K562 (cell line): ENCODE measurements around the gene SMURF1. TPM values are rescaled to one million over a fixed set of nuclear protein-coding genes. Genes with fewer than 3 reads are reported as not detected.

ENCODE experiments used
- ATAC-seq: fragments of 200-7000 bp; cut with Tn5 transposase; 3 replicates; pipeline ENCODE4 v1.9.1; 2020; ENCODE audit warnings: moderate library complexity
- BruUV-seq: library from RNA; stranded (reverse); fragments of 400-500 nt; replicated peaks from 2 replicates; lab custom pipeline; 2021; lab: Mats Ljungman, UMichigan
- CTCF ChIA-PET: fragments of 300-600 bp; formaldehyde crosslinking; extraction: SDS; loops from one replicate; lab custom pipeline; 2021; ENCODE audit warnings: low intra/inter-chr PET ratio; lab: Yijun Ruan, JAX
- POLR2A ChIA-PET: fragments of 300-600, 350-650 bp; sonication (Branson Sonifier 250); formaldehyde crosslinking; extraction: SDS; loops from one replicate; lab custom pipeline; 2021; ENCODE audit warnings: antibody characterized with exemption, inconsistent platforms; lab: Yijun Ruan, JAX
- DNase-seq, 4 experiments: peaks; one replicate each; pipeline versions ENCODE4 v3.0.0 to v3.0.0-alpha.2; 2011 to 2018; ENCODE audit warnings: low spot score in 3 of 4, mixed read lengths in 3 of 4; ENCODE audit errors: extremely low read depth in 1 of 4
- FAIRE-seq: peaks from 2 replicates; lab custom pipeline; 2011; peaks lifted over from hg19 to GRCh38; lab: Jason Lieb, UNC
- H2AFZ ChIP-seq: 2 replicates; pipeline ENCODE4 v1.6.0; 2011; ENCODE audit warnings: low read depth, low read length, control low read depth, inconsistent platforms
- H3K27ac ChIP-seq: fragments of 200-600 bp; 3 replicates; pipeline ENCODE4 v1.8.0; 2011; ENCODE audit warnings: low read depth, mild to moderate bottlenecking, control low read depth, inconsistent platforms, low read length, moderate library complexity, mixed read lengths; ENCODE audit errors: extremely low read depth
- H3K27me3 ChIP-seq, 2 experiments: fragments of 300-600 bp in 1 of 2; 2 replicates in 1 of 2; 3 replicates in 1 of 2; pipeline versions ENCODE4 v1.6.0 to v1.8.0; 2011; ENCODE audit warnings: inconsistent platforms in 2 of 2, low read length in 2 of 2, mild to moderate bottlenecking in 1 of 2, mixed read lengths in 1 of 2, moderate library complexity in 1 of 2; ENCODE audit not compliant: control insufficient read depth in 2 of 2, insufficient read depth in 2 of 2
- H3K36me3 ChIP-seq: fragments of 300-600 bp; 3 replicates; pipeline ENCODE4 v1.8.0; 2011; ENCODE audit warnings: mild to moderate bottlenecking, low read length, inconsistent platforms; ENCODE audit not compliant: control insufficient read depth, insufficient read depth
- H3K4me1 ChIP-seq, 2 experiments: fragments of 200-600 bp in 1 of 2; replicated peaks in 1 of 2; 2 replicates in 1 of 2; 3 replicates in 1 of 2; pipeline versions ENCODE4 v1.5.1 to v1.8.0; 2011; ENCODE audit warnings: inconsistent platforms in 2 of 2, low read length in 2 of 2, mild to moderate bottlenecking in 1 of 2, mixed read lengths in 1 of 2, moderate library complexity in 1 of 2; ENCODE audit not compliant: control insufficient read depth in 2 of 2, insufficient read depth in 2 of 2
- H3K4me2 ChIP-seq: 2 replicates; pipeline ENCODE4 v1.6.1; 2011; ENCODE audit warnings: low read length, control low read depth, inconsistent platforms, mixed read lengths; ENCODE audit not compliant: insufficient read depth
- H3K4me3 ChIP-seq: fragments of 200-600 bp; sonication (generic), shearing (Covaris generic); 2 replicates; pipeline ENCODE4 v1.5.1; 2016; ENCODE audit warnings: control low read depth, inconsistent platforms
- H3K79me2 ChIP-seq: fragments of 200-600 bp; 3 replicates; pipeline ENCODE4 v1.8.0; 2011; ENCODE audit warnings: low read length, inconsistent platforms; ENCODE audit not compliant: control insufficient read depth, insufficient read depth
- H3K9ac ChIP-seq, 2 experiments: 2 replicates each; pipeline versions ENCODE4 v1.6.0 to v1.6.1; 2011; ENCODE audit warnings: low read depth in 2 of 2, low read length in 2 of 2, control low read depth in 1 of 2, inconsistent platforms in 1 of 2, mild to moderate bottlenecking in 1 of 2, mixed read lengths in 1 of 2; ENCODE audit not compliant: insufficient read depth in 1 of 2
- H3K9me1 ChIP-seq: one replicate; pipeline ENCODE4 v1.6.0; 2011; ENCODE audit warnings: inconsistent platforms, mild to moderate bottlenecking, low read length, moderate library complexity; ENCODE audit not compliant: control insufficient read depth, insufficient read depth
- H3K9me3 ChIP-seq: replicated peaks from 2 replicates; pipeline ENCODE4 v1.5.1; 2011; ENCODE audit warnings: low read depth, low read length, inconsistent platforms; ENCODE audit not compliant: control insufficient read depth, insufficient read depth
- H4K20me1 ChIP-seq: replicated peaks from 2 replicates; pipeline ENCODE4 v1.6.1; 2011; ENCODE audit warnings: low read length, inconsistent platforms, mixed read lengths; ENCODE audit not compliant: control insufficient read depth, insufficient read depth
- CCNT2 ChIP-seq: IDR thresholded peaks from 2 replicates; pipeline ENCODE4 v1.6.1; 2011; ENCODE audit warnings: borderline replicate concordance, low read depth, mild to moderate bottlenecking, moderate library complexity, mixed read lengths, low read length; ENCODE audit not compliant: insufficient read length; ENCODE audit errors: extremely low read depth
- FOXK1 ChIP-seq: sonication (generic); formaldehyde crosslinking; IDR thresholded peaks from 2 replicates; pipeline ENCODE4 v1.8.0; 2022; ENCODE audit warnings: missing genetic modification reagents, mild to moderate bottlenecking, borderline replicate concordance
- KDM1A ChIP-seq, 2 experiments: fragments of 450-650 bp; IDR thresholded peaks; 2 replicates each; pipeline ENCODE4 v1.6.1; 2016; ENCODE audit warnings: mild to moderate bottlenecking in 2 of 2
- NFE2 ChIP-seq: IDR thresholded peaks from 2 replicates; pipeline ENCODE4 v1.6.1; 2014; ENCODE audit warnings: antibody characterized with exemption, low read depth
- OTX1 ChIP-seq: fragments of 450-650 bp; formaldehyde crosslinking; IDR thresholded peaks from 2 replicates; pipeline ENCODE4 v1.4.0; 2022; ENCODE audit warnings: mild to moderate bottlenecking
- RBM14 ChIP-seq: fragments of 200-400 bp; formaldehyde crosslinking; IDR thresholded peaks from 2 replicates; pipeline ENCODE4 v1.6.1; 2018; ENCODE audit warnings: low read depth, mild to moderate bottlenecking, low read length, moderate library complexity, borderline replicate concordance; ENCODE audit not compliant: insufficient read depth
- STAG1 ChIP-seq: sonication (generic); formaldehyde crosslinking; IDR thresholded peaks from 2 replicates; pipeline ENCODE4 v1.5.0; 2020; ENCODE audit warnings: missing genetic modification reagents, borderline replicate concordance
- TEAD1 ChIP-seq, 2 experiments: fragments of 450-650 bp in 1 of 2; sonication (generic) in 1 of 2; formaldehyde crosslinking; IDR thresholded peaks; 2 replicates each; pipeline versions ENCODE4 v1.4.0 to v1.8.0; 2020 to 2022; ENCODE audit warnings: mild to moderate bottlenecking in 2 of 2, missing genetic modification reagents in 1 of 2
- XRCC5 ChIP-seq: fragments of 200-400 bp; formaldehyde crosslinking; IDR thresholded peaks from 2 replicates; pipeline ENCODE4 v1.6.1; 2017; ENCODE audit warnings: low read depth, mild to moderate bottlenecking, low read length
- ZFP1 ChIP-seq: fragments of 450-650 bp; formaldehyde crosslinking; IDR thresholded peaks from 2 replicates; pipeline ENCODE4 v1.4.0; 2020; ENCODE audit warnings: mild to moderate bottlenecking, mixed read lengths
- ZSCAN29 ChIP-seq: fragments of 450-650 bp; IDR thresholded peaks from 2 replicates; pipeline ENCODE4 v1.6.1; 2017
- WGBS: fragments of 100-300 bp; shearing (Covaris generic); methylation state at CpG from one replicate; pipeline ENCODE4 v1.1.6; 2016; ENCODE audit warnings: low coverage, mixed read lengths; ENCODE audit not compliant: insufficient coverage; ENCODE audit errors: missing lambda C conversion rate; 5-methylcytosine and 5-hydroxymethylcytosine counted together
- in situ Hi-C: fragments of 300-500 bp; cut with MboI; formaldehyde crosslinking; loops from 4 replicates; pipeline ENCODE4 v1.15.0; 2018; ENCODE audit warnings: inconsistent platforms, mixed read lengths
- intact Hi-C: fragments of 100-400 bp; cut with micrococcal nuclease; formaldehyde crosslinking; loops from 2 replicates; pipeline ENCODE4 v1.14.2; 2022
- polyA plus RNA-seq, 8 experiments: library from polyadenylated mRNA; depleted of rRNA in 4 of 8; stranded (reverse) in 5 of 8; unstranded in 3 of 8; fragments of >200 nt; fragmentation: Nextera tagmentation in 2 of 8; fragmentation: Illumina TruSeq in 1 of 8; extraction: Ambion mirVana in 2 of 8; extraction: Trizol in 1 of 8; gene quantifications; 2 replicates each; pipeline versions ENCODE4 v1.2.1 to v1.2.3, GENCODE V29; 2011 to 2014; ENCODE audit warnings: inconsistent platforms in 1 of 8, missing spikeins in 1 of 8
- total RNA-seq, 7 experiments: library from RNA; depleted of rRNA in 6 of 7; stranded (reverse); fragments of >200 nt in 6 of 7; fragmentation: Illumina TruSeq in 2 of 7; extraction: Trizol in 2 of 7; gene quantifications; 2 replicates each; pipeline versions ENCODE4 v1.2.1 to v1.2.3, GENCODE V29; 2011 to 2021; ENCODE audit warnings: low replicate concordance in 1 of 7
- TF ChIP-seq, protein P1 (sequence below): sonication (generic); formaldehyde crosslinking; IDR thresholded peaks from 2 replicates; pipeline ENCODE4 v1.8.1; 2022; ENCODE audit warnings: missing genetic modification reagents
- TF ChIP-seq, protein P2 (sequence below), 2 experiments: fragments of 200-800 bp in 1 of 2; sonication (Bioruptor generic) in 1 of 2; sonication (generic) in 1 of 2; formaldehyde crosslinking in 1 of 2; IDR thresholded peaks in 1 of 2; conservative IDR thresholded peaks in 1 of 2; 2 replicates each; pipeline versions ENCODE4 v1.5.0 to v1.6.1; 2016 to 2020; ENCODE audit warnings: missing compliant biosample characterization in 1 of 2, missing genetic modification characterization in 1 of 2, missing genetic modification reagents in 1 of 2

The SMURF1 gene
- total and polyA plus RNA-seq, 9 of the 15 experiments (the other 6 are each of a cell fraction or from before 2014, with no cell fraction given) = 1.0 to 20.1 (median 12.6) TPM

DNA sequence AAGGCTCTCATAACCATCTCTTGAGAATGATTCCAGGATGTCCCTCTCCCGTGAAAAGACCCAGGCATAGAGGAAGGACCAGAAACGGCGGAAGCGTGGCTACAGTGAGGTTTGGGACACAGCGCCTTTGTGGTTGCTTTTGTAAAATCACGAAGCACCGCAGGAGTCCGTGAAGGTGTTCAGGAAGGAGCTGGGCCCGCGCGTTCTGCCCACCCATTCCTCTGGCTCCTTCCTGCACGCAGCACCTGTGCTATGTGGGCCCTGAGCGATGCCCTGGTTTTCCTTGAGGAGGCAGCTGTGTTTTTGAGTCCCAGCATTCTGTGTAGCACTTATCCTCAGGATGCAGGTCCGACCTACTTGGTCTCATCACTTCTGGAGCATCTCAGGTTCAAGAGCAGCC is 152.8 kb downstream of the SMURF1 start:
- POLR2A ChIA-PET = interaction anchor here (0.7 kb wide), 1 partner anchor 1029 kb away, joined by 3 read pairs; no protein-coding TSS in a partner anchor
- ATAC-seq (no peak), DNase-seq (no peak)
- WGBS = 98% methylated on average over 13 of the region's 14 CpGs
- Histone ChIP-seq H3K9me3 (no peaks in the 10 kb centered on the region), H3K4me2 (no peak overlapping the region), H2AFZ (no peak overlapping the region), H3K4me3 (no peak overlapping the region), H3K27ac (no peak overlapping the region), H4K20me1 (no peaks in the 10 kb centered on the region), H3K36me3 (peaks cover 100% of the 10 kb centered on the region)
- CTCF ChIA-PET = no interaction called here
- in situ Hi-C loops = no loop called here
- TF ChIP-seq STAG1 (CRISPR knock-in tag) (no peak), CCNT2 (no peak), OTX1 (CRISPR knock-in tag) (no peak), ZSCAN29 (no peak), TEAD1 (CRISPR knock-in tag; IDR thresholded peaks at IDR 0.05) (no peak), FOXK1 (CRISPR knock-in tag) (no peak), XRCC5 (no peak), NFE2 (no peak), ZFP1 (CRISPR knock-in tag) (no peak), KDM1A (IDR thresholded peaks at IDR 0.05) (no peak), RBM14 (no peak)
- TF ChIP-seq, protein P1, sequence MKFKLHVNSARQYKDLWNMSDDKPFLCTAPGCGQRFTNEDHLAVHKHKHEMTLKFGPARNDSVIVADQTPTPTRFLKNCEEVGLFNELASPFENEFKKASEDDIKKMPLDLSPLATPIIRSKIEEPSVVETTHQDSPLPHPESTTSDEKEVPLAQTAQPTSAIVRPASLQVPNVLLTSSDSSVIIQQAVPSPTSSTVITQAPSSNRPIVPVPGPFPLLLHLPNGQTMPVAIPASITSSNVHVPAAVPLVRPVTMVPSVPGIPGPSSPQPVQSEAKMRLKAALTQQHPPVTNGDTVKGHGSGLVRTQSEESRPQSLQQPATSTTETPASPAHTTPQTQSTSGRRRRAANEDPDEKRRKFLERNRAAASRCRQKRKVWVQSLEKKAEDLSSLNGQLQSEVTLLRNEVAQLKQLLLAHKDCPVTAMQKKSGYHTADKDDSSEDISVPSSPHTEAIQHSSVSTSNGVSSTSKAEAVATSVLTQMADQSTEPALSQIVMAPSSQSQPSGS (CRISPR knock-in tag) = no peak
- TF ChIP-seq, protein P2, sequence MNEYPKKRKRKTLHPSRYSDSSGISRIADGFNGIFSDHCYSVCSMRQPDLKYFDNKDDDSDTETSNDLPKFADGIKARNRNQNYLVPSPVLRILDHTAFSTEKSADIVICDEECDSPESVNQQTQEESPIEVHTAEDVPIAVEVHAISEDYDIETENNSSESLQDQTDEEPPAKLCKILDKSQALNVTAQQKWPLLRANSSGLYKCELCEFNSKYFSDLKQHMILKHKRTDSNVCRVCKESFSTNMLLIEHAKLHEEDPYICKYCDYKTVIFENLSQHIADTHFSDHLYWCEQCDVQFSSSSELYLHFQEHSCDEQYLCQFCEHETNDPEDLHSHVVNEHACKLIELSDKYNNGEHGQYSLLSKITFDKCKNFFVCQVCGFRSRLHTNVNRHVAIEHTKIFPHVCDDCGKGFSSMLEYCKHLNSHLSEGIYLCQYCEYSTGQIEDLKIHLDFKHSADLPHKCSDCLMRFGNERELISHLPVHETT (CRISPR knock-in tag; conservative IDR thresholded peaks at IDR 0.05 in 1 of 2, IDR thresholded peaks at IDR 0.05 in 1 of 2) = no peak
- TF ChIP-seq, all 486 proteins: peak for 0
- intact Hi-C loops = no loop called here
- H3K9me1 ChIP-seq = no peaks in the 10 kb centered on the region
- BruUV-seq = no TSS peak
- no peak overlapping the region for H3K9ac ChIP-seq
- no peaks in the 10 kb centered on the region for H3K79me2 ChIP-seq
- H3K4me1 ChIP-seq = no peaks in the 10 kb centered on the region
- H3K27me3 ChIP-seq = no peaks in the 10 kb centered on the region
- no peak for FAIRE-seq
